ENCODE results near the gene SOCS3.

The SOCS3 gene

GRCh38 chr17:78401891-78402290 is 42.0 kb upstream of the SOCS3 start:
- no peak for DNase-seq (ENCODE audit: low spot score)

GRCh38 chr17:78401246-78401645 is 41.4 kb upstream of the SOCS3 start:
- no peak for TF ChIP-seq CTCF (IDR thresholded peaks at IDR 0.05; ENCODE audit: extremely low read depth, missing control alignments)
- no peak for DNase-seq (ENCODE audit: low spot score)

More at GRCh38 chr17:78401891-78402290, 42.0 kb upstream of the SOCS3 start:
- TF ChIP-seq CTCF (IDR thresholded peaks at IDR 0.05; ENCODE audit: extremely low read depth, missing control alignments): no peak

GRCh38 chr17:78400581-78401240 is 40.8 kb upstream of the SOCS3 start:
- TF ChIP-seq CTCF (IDR thresholded peaks at IDR 0.05; ENCODE audit: extremely low read depth, missing control alignments): no peak
- no peak for DNase-seq (ENCODE audit: low spot score)

- TF ChIP-seq CTCF (IDR thresholded peaks at IDR 0.05; ENCODE audit: extremely low read depth, missing control alignments): no peak
- DNase-seq (ENCODE audit: low spot score): no peak
Observed at GRCh38 chr17:78399693-78400144, 39.8 kb upstream of the SOCS3 start.

GRCh38 chr17:78399028-78399692 is 39.3 kb upstream of the SOCS3 start:
- no peak for TF ChIP-seq CTCF (IDR thresholded peaks at IDR 0.05; ENCODE audit: extremely low read depth, missing control alignments)
- DNase-seq (ENCODE audit: low spot score): no peak

GRCh38 chr17:78398390-78398789 is 38.5 kb upstream of the SOCS3 start:
- TF ChIP-seq CTCF (IDR thresholded peaks at IDR 0.05; ENCODE audit: extremely low read depth, missing control alignments): no peak
- DNase-seq (ENCODE audit: low spot score): no peak

- TF ChIP-seq CTCF (IDR thresholded peaks at IDR 0.05; ENCODE audit: extremely low read depth, missing control alignments): no peak
- no peak for DNase-seq (ENCODE audit: low spot score)
Observed at GRCh38 chr17:78397681-78398101, 37.8 kb upstream of the SOCS3 start.

All from GM20000 (cell line).